GM10266 (cell line): ENCODE data around the gene CXXC1.

Experiments
- DNase-seq: peaks from one replicate; pipeline ENCODE4 v3.0.0; 2012; ENCODE audit errors: extremely low spot score
- CTCF ChIP-seq: IDR thresholded peaks from 2 replicates; pipeline ENCODE4 v1.5.1; 2012; ENCODE audit warnings: mild to moderate bottlenecking, low read depth; ENCODE audit not compliant: control insufficient read depth, insufficient read depth; ENCODE audit errors: missing control alignments

Gene CXXC1

GRCh38 chr18:50285071-50285470 lies 2.4 kb downstream of the CXXC1 start:
- TF ChIP-seq CTCF, result no peak
- no peak for DNase-seq

GRCh38 chr18:50284255-50284885 lies 3.1 kb downstream of the CXXC1 start:
- no peak for DNase-seq
- TF ChIP-seq CTCF, result no peak

- no peak for DNase-seq
- no peak for TF ChIP-seq CTCF
Observed at GRCh38 chr18:50283469-50284209, 3.9 kb downstream of the CXXC1 start.

GRCh38 chr18:50282521-50283335 lies 4.8 kb downstream of the CXXC1 start:
- no peak for TF ChIP-seq CTCF

GRCh38 chr18:50281972-50282520 lies 5.4 kb downstream of the CXXC1 start:
- DNase-seq, result no peak
- TF ChIP-seq CTCF, result no peak

More at GRCh38 chr18:50282521-50283335, 4.8 kb downstream of the CXXC1 start:
- no peak for DNase-seq

- no peak for TF ChIP-seq CTCF
- DNase-seq, result peak; percentile 97
Observed at GRCh38 chr18:50281295-50281971, 6.1 kb downstream of the CXXC1 start, which contains the start of gene MBD1. TSS of gene MBD1 (minus strand) at chr18:50281523. CDS start at chr18:50279992, 1,531 bp downstream.
